Activated CD4-positive, alpha-beta memory T cell treated with anti-CD3 and anti-CD28 coated beads for 36 hours (primary cell): ENCODE results near the gene ROBO3. TPM values are rescaled to one million over a fixed set of nuclear protein-coding genes. Genes with fewer than 3 reads are reported as not detected.

Experiments
- CTCF ChIA-PET: fragments of 350-600 bp; sonication (Branson Sonifier 250); formaldehyde crosslinking; loops from one replicate; lab custom pipeline; 2021; ENCODE audit warnings: antibody characterized with exemption, inconsistent platforms; lab: Charles Lee
- POLR2A ChIA-PET: fragments of 350-600 bp; sonication (Branson Sonifier 250); formaldehyde crosslinking; loops from one replicate; lab custom pipeline; 2021; ENCODE audit warnings: antibody characterized with exemption; lab: Charles Lee
- DNase-seq: peaks from one replicate; pipeline ENCODE4 v3.0.0-alpha.2; 2020
- H3K27ac Mint-ChIP-seq: one replicate; pipeline ENCODE4 v1.8.0; 2021; ENCODE audit warnings: mixed read lengths
- H3K27me3 Mint-ChIP-seq: one replicate; pipeline ENCODE4 v1.8.0; 2021; ENCODE audit warnings: mixed read lengths
- H3K36me3 Mint-ChIP-seq: one replicate; pipeline ENCODE4 v1.8.0; 2021; ENCODE audit warnings: mixed read lengths
- H3K4me1 Mint-ChIP-seq: one replicate; pipeline ENCODE4 v1.8.0; 2021; ENCODE audit warnings: low read depth, mixed read lengths
- H3K4me3 Mint-ChIP-seq: one replicate; pipeline ENCODE4 v1.8.0; 2021; ENCODE audit warnings: mild to moderate bottlenecking, mixed read lengths
- H3K9me3 Mint-ChIP-seq: one replicate; pipeline ENCODE4 v1.8.0; 2021; ENCODE audit warnings: mixed read lengths
- intact Hi-C: fragments of 100-400 bp; cut with micrococcal nuclease; formaldehyde crosslinking; loops from one replicate; pipeline ENCODE4 v1.15.1; 2023
- total RNA-seq, 2 experiments: library from RNA; stranded (reverse); gene quantifications; one replicate each; pipeline ENCODE4 v1.2.3, GENCODE V29; 2021

Gene ROBO3
- total RNA-seq, 2 experiments from 2014 or later: 9.0 to 10.4 TPM

DNA sequence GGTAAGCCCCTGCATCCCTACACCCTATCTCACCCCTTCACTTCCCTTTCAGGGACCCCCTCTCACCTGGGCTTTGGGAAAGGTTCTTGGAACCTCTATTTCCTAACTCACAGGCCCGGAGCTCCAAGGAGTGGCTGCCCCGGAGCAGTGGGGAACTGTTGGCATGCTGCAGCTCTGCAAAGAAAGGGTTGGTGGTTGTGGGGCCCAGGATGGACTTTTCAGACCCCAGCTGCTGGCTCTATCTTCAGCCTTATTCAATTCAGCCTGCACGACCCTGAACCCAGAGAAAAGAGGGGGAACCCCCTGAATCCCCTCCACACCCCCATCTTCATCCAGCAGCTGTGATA, 22.4 kb downstream of the ROBO3 start:
- intact Hi-C loops: no loop called here
- Mint-ChIP-seq H3K36me3 (no peaks in the 10 kb centered on the region), H3K9me3 (no peaks in the 10 kb centered on the region), H3K27ac (no peak overlapping the region), H3K27me3 (peaks cover 10% of the 10 kb centered on the region), H3K4me1 (no peaks in the 10 kb centered on the region), H3K4me3 (no peak overlapping the region)
- no peak for DNase-seq
- ChIA-PET CTCF (interaction anchor here (1.1 kb wide), 1 partner anchor 11 kb away, joined by 3 read pairs; no protein-coding TSS in a partner anchor), POLR2A (no interaction called here)

- no peak for DNase-seq
- Mint-ChIP-seq H3K36me3 (no peaks in the 10 kb centered on the region), H3K9me3 (no peaks in the 10 kb centered on the region), H3K27me3 (peaks cover 10% of the 10 kb centered on the region), H3K27ac (no peak overlapping the region), H3K4me1 (no peaks in the 10 kb centered on the region), H3K4me3 (no peak overlapping the region)
- intact Hi-C loops: no loop called here
- CTCF ChIA-PET: interaction anchor here (1.2 to 1.4 kb wide), 2 partner anchors 23 to 253 kb away, joined by 3 to 5 read pairs; no protein-coding TSS in a partner anchor
- POLR2A ChIA-PET: no interaction called here
These were observed 24.2 kb downstream of the ROBO3 start for GRCh38 chr11:124889191-124890091.

DNA sequence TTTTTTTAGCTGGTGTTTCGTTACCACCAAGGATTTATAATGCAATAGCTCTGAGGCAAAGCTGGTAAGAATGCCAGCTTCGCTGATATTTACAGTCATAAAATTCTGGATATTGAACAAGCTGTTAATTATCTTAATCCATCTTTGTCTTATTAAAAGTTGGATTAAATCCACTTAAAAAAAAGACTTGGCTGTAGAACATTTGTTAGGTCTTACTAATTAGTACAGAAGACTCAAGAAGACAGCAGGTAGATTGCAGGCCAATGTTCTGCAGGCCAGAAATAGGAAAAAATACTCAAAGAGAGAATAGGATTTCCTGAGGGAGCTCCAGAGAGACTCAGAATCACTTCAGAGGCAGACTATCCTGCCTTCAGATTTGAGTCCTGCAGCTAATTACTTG, 24.9 kb downstream of the ROBO3 start:
- no peak for DNase-seq
- no peak overlapping the region for H3K4me3 Mint-ChIP-seq
- POLR2A ChIA-PET: no interaction called here
- H3K27me3 Mint-ChIP-seq: peaks cover 10% of the 10 kb centered on the region
- CTCF ChIA-PET: interaction anchor here (1.4 kb wide), 1 partner anchor 252 kb away, joined by 3 read pairs; no protein-coding TSS in a partner anchor
- no peaks in the 10 kb centered on the region for H3K9me3 Mint-ChIP-seq
- no peaks in the 10 kb centered on the region for H3K4me1 Mint-ChIP-seq
- no peak overlapping the region for H3K27ac Mint-ChIP-seq
- intact Hi-C loops: no loop called here
- H3K36me3 Mint-ChIP-seq: no peaks in the 10 kb centered on the region

DNA sequence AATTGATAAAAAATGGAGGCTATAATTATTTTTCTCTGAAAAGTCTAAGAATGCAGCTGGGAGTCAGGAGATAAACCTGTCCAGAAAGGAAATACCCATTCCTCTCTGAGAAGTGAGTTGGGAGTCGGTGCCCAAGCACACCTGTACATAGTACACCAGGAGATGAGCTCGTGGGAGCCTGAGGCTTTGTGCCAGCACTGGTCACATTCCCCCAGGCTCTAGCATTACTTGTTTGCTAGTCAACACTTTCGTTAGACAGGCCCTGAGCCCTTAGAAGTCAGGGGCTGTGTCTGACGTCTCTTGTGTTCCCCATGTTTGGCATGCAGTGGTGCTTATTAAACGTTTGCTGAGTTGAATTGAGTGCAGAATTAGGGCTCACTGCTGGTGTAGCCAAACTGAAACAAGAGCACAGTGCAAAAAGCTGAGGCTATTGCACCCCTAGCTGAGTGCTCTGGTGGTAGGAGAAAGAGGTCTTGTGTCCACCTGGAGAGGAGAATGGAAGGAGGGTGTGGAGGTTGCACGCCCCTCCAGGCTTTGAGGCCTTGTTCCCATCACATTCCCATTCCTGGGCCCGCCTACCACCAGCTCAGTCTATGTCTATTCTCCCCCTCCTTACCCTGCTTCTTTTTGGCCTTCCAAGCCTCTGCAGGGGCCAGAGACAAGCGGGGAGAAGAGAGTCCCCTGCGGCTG, 25.6 kb downstream of the ROBO3 start:
- no peak overlapping the region for H3K4me3 Mint-ChIP-seq
- ChIA-PET CTCF (interaction anchor here (0.6 to 2.5 kb wide), 3 partner anchors 14 to 251 kb away, joined by 3 to 10 read pairs (median 3); no protein-coding TSS in a partner anchor), POLR2A (no interaction called here)
- no peaks in the 10 kb centered on the region for H3K9me3 Mint-ChIP-seq
- H3K27me3 Mint-ChIP-seq: peaks cover 8% of the 10 kb centered on the region
- no peaks in the 10 kb centered on the region for H3K36me3 Mint-ChIP-seq
- DNase-seq: no peak
- no peak overlapping the region for H3K27ac Mint-ChIP-seq
- intact Hi-C loops: no loop called here
- no peaks in the 10 kb centered on the region for H3K4me1 Mint-ChIP-seq

DNA sequence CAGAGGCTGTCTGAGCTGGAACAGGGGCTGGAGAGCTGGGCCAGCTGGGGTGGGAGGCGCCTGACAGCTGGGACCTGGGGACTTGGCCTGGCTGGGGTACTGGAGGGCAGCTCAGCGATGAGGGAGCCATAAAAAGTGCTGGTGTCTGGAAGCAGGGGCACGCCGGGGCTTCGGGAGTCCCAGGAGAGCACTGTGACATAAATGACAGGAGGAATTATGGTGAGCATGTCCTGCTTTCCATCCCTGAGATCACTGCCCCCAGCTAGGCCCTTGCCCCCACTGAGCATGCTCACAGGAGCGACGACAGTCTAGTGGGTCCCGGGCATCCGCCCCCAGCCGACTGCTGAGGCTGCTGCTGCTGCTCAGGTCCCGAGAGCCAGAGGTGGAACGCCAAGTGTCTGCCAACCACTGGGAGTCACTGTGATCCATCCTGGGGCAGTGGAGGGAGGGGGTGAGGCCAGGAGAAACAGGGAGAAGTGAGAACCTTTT, 26.2 kb downstream of the ROBO3 start:
- Mint-ChIP-seq H3K4me1 (no peaks in the 10 kb centered on the region), H3K27me3 (peaks cover 5% of the 10 kb centered on the region), H3K36me3 (no peaks in the 10 kb centered on the region), H3K27ac (no peak overlapping the region), H3K4me3 (no peak overlapping the region), H3K9me3 (no peaks in the 10 kb centered on the region)
- CTCF ChIA-PET: interaction anchor here (0.6 to 2.5 kb wide), 2 partner anchors 15 to 147 kb away, joined by 3 to 10 read pairs; no protein-coding TSS in a partner anchor
- DNase-seq: no peak
- POLR2A ChIA-PET: no interaction called here
- intact Hi-C loops: no loop called here

GRCh38 chr11:124892146-124892545, 26.9 kb downstream of the ROBO3 start:
- Mint-ChIP-seq H3K4me1 (no peaks in the 10 kb centered on the region), H3K27ac (no peak overlapping the region), H3K4me3 (no peak overlapping the region), H3K9me3 (no peaks in the 10 kb centered on the region), H3K27me3 (peaks cover 5% of the 10 kb centered on the region), H3K36me3 (no peaks in the 10 kb centered on the region)
- no peak for DNase-seq
- POLR2A ChIA-PET: no interaction called here
- intact Hi-C loops: no loop called here
- CTCF ChIA-PET: interaction anchor here (2.5 kb wide), 1 partner anchor 16 kb away, joined by 10 read pairs; no protein-coding TSS in a partner anchor

DNA sequence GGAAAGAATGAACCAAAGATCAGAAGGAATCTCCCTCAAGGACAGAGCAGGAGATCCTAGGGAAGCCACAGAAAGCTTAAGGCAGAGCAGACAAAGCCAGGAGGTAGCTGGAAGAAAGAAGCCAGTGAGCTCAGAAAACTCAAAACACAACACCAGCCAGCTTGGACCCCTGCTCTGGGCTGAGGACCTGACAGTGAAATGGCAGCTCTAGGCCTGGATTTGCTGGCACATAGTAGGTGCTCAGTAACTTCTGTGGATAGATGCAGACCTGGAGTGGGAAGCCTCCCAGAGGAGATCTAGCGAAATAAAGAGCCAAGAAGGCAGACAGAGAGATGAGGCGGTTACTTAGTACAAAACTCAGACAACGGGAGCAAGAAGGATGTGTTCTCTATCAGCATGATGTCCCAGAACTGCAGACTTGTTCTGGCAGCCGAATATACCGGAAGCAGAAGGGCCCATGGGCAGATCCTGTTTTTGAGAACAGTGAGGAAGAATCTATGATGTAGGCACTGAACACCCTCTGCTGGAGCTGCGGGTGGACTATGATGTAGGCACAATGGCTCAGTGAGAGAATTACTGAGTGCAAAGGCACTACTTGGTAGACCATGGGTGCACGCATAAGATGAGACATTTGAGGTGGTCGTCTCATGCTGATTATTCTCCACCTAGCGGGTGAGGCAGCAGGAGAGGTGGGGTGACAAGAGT, 27.7 kb downstream of the ROBO3 start:
- Mint-ChIP-seq H3K36me3 (no peaks in the 10 kb centered on the region), H3K4me3 (no peak overlapping the region), H3K27me3 (peaks cover 4% of the 10 kb centered on the region), H3K9me3 (no peaks in the 10 kb centered on the region), H3K27ac (no peak overlapping the region), H3K4me1 (peaks cover 2% of the 10 kb centered on the region)
- no peak for DNase-seq
- CTCF ChIA-PET: interaction anchor here (2.5 kb wide), 1 partner anchor 17 kb away, joined by 10 read pairs; no protein-coding TSS in a partner anchor
- intact Hi-C loops: no loop called here
- POLR2A ChIA-PET: no interaction called here

- no peak for DNase-seq
- ChIA-PET POLR2A (no interaction called here), CTCF (no interaction called here)
- no peaks in the 10 kb centered on the region for H3K36me3 Mint-ChIP-seq
- intact Hi-C loops: no loop called here
- H3K27me3 Mint-ChIP-seq: no peaks in the 10 kb centered on the region
- peaks cover 2% of the 10 kb centered on the region for H3K4me1 Mint-ChIP-seq
- no peaks in the 10 kb centered on the region for H3K9me3 Mint-ChIP-seq
- no peak overlapping the region for H3K27ac Mint-ChIP-seq
- H3K4me3 Mint-ChIP-seq: no peak overlapping the region
These were observed 28.7 kb downstream of the ROBO3 start for GRCh38 chr11:124893781-124894401.

GRCh38 chr11:124894606-124895430, 29.6 kb downstream of the ROBO3 start:
- Mint-ChIP-seq H3K36me3 (no peaks in the 10 kb centered on the region), H3K27me3 (no peaks in the 10 kb centered on the region), H3K4me1 (peaks cover 2% of the 10 kb centered on the region), H3K27ac (no peak overlapping the region), H3K9me3 (no peaks in the 10 kb centered on the region), H3K4me3 (no peak overlapping the region)
- ChIA-PET CTCF (no interaction called here), POLR2A (no interaction called here)
- intact Hi-C loops: no loop called here
- no peak for DNase-seq

GRCh38 chr11:124895471-124895971, 30.3 kb downstream of the ROBO3 start:
- H3K4me3 Mint-ChIP-seq: no peak overlapping the region
- DNase-seq: no peak
- H3K4me1 Mint-ChIP-seq: peaks cover 2% of the 10 kb centered on the region
- CTCF ChIA-PET: no interaction called here
- POLR2A ChIA-PET: interaction anchor here (0.6 kb wide), 1 partner anchor 182 kb away, joined by 3 read pairs; no protein-coding TSS in a partner anchor
- intact Hi-C loops: no loop called here
- H3K9me3 Mint-ChIP-seq: no peaks in the 10 kb centered on the region
- H3K27ac Mint-ChIP-seq: no peak overlapping the region
- no peaks in the 10 kb centered on the region for H3K27me3 Mint-ChIP-seq
- no peaks in the 10 kb centered on the region for H3K36me3 Mint-ChIP-seq
